Motor neuron (in vitro differentiated cells): ENCODE measurements around the gene FGF1. TPM values are rescaled to one million over a fixed set of nuclear protein-coding genes. Genes with fewer than 3 reads are reported as not detected.
A peak's percentile ranks its signal among the peaks of the same experiment; 100 is the strongest.

Source experiments
- ATAC-seq, 8 experiments: fragments of 200-7000 bp; cut with Tn5 transposase; replicated peaks in 6 of 8; 2 replicates each; pipeline ENCODE4 v1.8.0; 2021; ENCODE audit warnings: mild to moderate bottlenecking in 8 of 8, moderate library complexity in 8 of 8
- H3K27ac ChIP-seq, 2 donors: fragments of 250-450 bp; sonication (Bioruptor Pico); 2 replicates each; pipeline ENCODE4 v1.9.0; 2021; ENCODE audit warnings: antibody characterized with exemption in 2 of 2, mild to moderate bottlenecking in 2 of 2, moderate library complexity in 1 of 2
- H3K4me1 ChIP-seq, 2 donors: fragments of 250-450 bp; sonication (Bioruptor Pico); replicated peaks in 1 of 2; 2 replicates each; pipeline ENCODE4 v1.6.1; 2021; ENCODE audit warnings: antibody characterized with exemption in 2 of 2, mild to moderate bottlenecking in 2 of 2, moderate library complexity in 1 of 2
- H3K4me3 ChIP-seq, 5 donors: fragments of 250-450 bp; sonication (Bioruptor Pico); 2 replicates each; pipeline ENCODE4 v1.9.0; 2021; ENCODE audit warnings: antibody characterized with exemption in 5 of 5, mild to moderate bottlenecking in 5 of 5, moderate library complexity in 4 of 5
- WGBS, 10 experiments: fragments of 450-650 bp; shearing (Covaris generic); methylation state at CpG; one replicate each; pipeline ENCODE4 v1.0.0; 2022; 5-methylcytosine and 5-hydroxymethylcytosine counted together
- in situ Hi-C, 9 experiments: fragments of 400-800 bp; cut with MboI; loops; one replicate each; pipeline ENCODE4 v1.15.0; 2021; ENCODE audit warnings: low sequenced_read_pairs in 9 of 9, low pct_unique_long_range_greater_than_20kb in 2 of 9; ENCODE audit not compliant: unreplicated experiment in 9 of 9
- total RNA-seq, 8 experiments: library from RNA; unstranded; fragments of 300-600 nt; gene quantifications; 2 replicates each; pipeline versions ENCODE4 v1.2.3 to v1.2.4, GENCODE V29; 2022

FGF1 gene
- 10 to 100 TPM in 2 of 8 experiments, 1 to 10 TPM in 1, under 1 TPM in 5; 0.23 to 80.3 (median 0.45) TPM for total RNA-seq

- in situ Hi-C loops, result loop anchor here in 2 of 9 experiments (25.0 kb wide), 2 partner anchors 523 to 673 kb away; partner anchors contain the start of gene GNPDA1 (in 1 of the 2)
- ATAC-seq, result peak in 7 of 8 experiments; percentile 10 to 64 (median 45)
- no peak within 1 kb of the TSS for H3K27ac ChIP-seq
- H3K4me3 ChIP-seq, result no peak within 1 kb of the TSS
- peaks cover 31 to 49% of the 10 kb centered on the region in 2 donors for H3K4me1 ChIP-seq
- WGBS, 10 experiments, result 27 to 100% (median 79%) methylated on average over 1 to 5 of the region's 12 CpGs; no CpG with 5 or more reads in 2 of the 10 experiments
These were observed at the start of gene FGF1 for GRCh38 chr5:142685418-142686209. Gene FGF1, minus strand, starts transcription at chr5:142686090. Its CDS starts 71,963 bp downstream, at chr5:142614127.

GRCh38 chr5:142727735-142728047, 41.8 kb upstream of the FGF1 start:
- in situ Hi-C loops, result loop anchor here in 3 of 9 experiments (10.0 kb wide), 2 partner anchors 147 to 157 kb away; no protein-coding TSS in a partner anchor
- Histone ChIP-seq H3K4me1 (peaks cover 0 to 4% of the 10 kb centered on the region in 2 donors), H3K27ac (no peak overlapping the region), H3K4me3 (no peak overlapping the region)
- 60 to 100% (median 79%) methylated on average over 1 to 2 of the region's 2 CpGs; no CpG with 5 or more reads in 1 of the 10 experiments for WGBS, 10 experiments
- no peak for ATAC-seq

GRCh38 chr5:142726188-142726731, 40.4 kb upstream of the FGF1 start:
- in situ Hi-C loops, result loop anchor here in 3 of 9 experiments (10.0 kb wide), 2 partner anchors 149 to 159 kb away; no protein-coding TSS in a partner anchor
- Histone ChIP-seq H3K4me1 (peaks cover 0 to 4% of the 10 kb centered on the region in 2 donors), H3K27ac (no peak overlapping the region), H3K4me3 (no peak overlapping the region)
- ATAC-seq, result peak in 6 of 8 experiments; percentile 52 to 96 (median 79)
- 0 to 100% (median 94%) methylated on average over 1 to 2 of the region's 2 CpGs for WGBS, 10 experiments

GRCh38 chr5:142725231-142726187, 39.6 kb upstream of the FGF1 start:
- Histone ChIP-seq H3K4me1 (peaks cover 0 to 4% of the 10 kb centered on the region in 2 donors), H3K27ac (no peak overlapping the region), H3K4me3 (no peak overlapping the region)
- ATAC-seq, result no peak
- 49 to 100% (median 82%) methylated on average over 1 to 4 of the region's 4 CpGs for WGBS, 10 experiments
- in situ Hi-C loops, result loop anchor here in 3 of 9 experiments (10.0 kb wide), 2 partner anchors 149 to 159 kb away; no protein-coding TSS in a partner anchor

- in situ Hi-C loops, result loop anchor here (10.0 to 25.0 kb wide), 3 partner anchors 150 to 162 kb away; no protein-coding TSS in a partner anchor
- Histone ChIP-seq H3K27ac (no peak overlapping the region), H3K4me3 (no peak overlapping the region), H3K4me1 (peaks cover 0 to 4% of the 10 kb centered on the region in 2 donors)
- WGBS, 10 experiments, result 67 to 100% (median 89%) methylated on average over 1 to 9 of the region's 9 CpGs; no CpG with 5 or more reads in 4 of the 10 experiments
- ATAC-seq, result no peak
These were observed 38.9 kb upstream of the FGF1 start for GRCh38 chr5:142724821-142725220.

- in situ Hi-C loops, result loop anchor here (10.0 to 25.0 kb wide), 3 partner anchors 152 to 164 kb away; no protein-coding TSS in a partner anchor
- H3K27ac ChIP-seq, result no peak overlapping the region
- no peak overlapping the region for H3K4me3 ChIP-seq
- H3K4me1 ChIP-seq, result peaks cover 0 to 4% of the 10 kb centered on the region in 2 donors
- ATAC-seq, result no peak
- 60 to 100% (median 97%) methylated on average over 1 to 3 of the region's 4 CpGs; no CpG with 5 or more reads in 2 of the 10 experiments for WGBS, 10 experiments
These were observed 37.0 kb upstream of the FGF1 start for GRCh38 chr5:142722896-142723295.

GRCh38 chr5:142722146-142722545, 36.3 kb upstream of the FGF1 start:
- WGBS, 10 experiments, result 80 to 100% (median 96%) methylated on average over 1 to 6 of the region's 6 CpGs; no CpG with 5 or more reads in 1 of the 10 experiments
- no peak overlapping the region for H3K27ac ChIP-seq
- H3K4me3 ChIP-seq, result no peak overlapping the region
- peaks cover 2 to 4% of the 10 kb centered on the region in 2 donors for H3K4me1 ChIP-seq
- ATAC-seq, result no peak
- in situ Hi-C loops, result loop anchor here (10.0 to 25.0 kb wide), 3 partner anchors 153 to 165 kb away; no protein-coding TSS in a partner anchor

- 52 to 100% (median 94%) methylated on average over 1 to 11 of the region's 13 CpGs; no CpG with 5 or more reads in 1 of the 10 experiments for WGBS, 10 experiments
- no peak overlapping the region for H3K4me3 ChIP-seq
- in situ Hi-C loops, result loop anchor here (10.0 to 25.0 kb wide), 3 partner anchors 154 to 167 kb away; no protein-coding TSS in a partner anchor
- ATAC-seq, result peak in 1 of 8 experiments; percentile 10
- peaks cover 0 to 6% of the 10 kb centered on the region in 2 donors for H3K4me1 ChIP-seq
- no peak overlapping the region for H3K27ac ChIP-seq
These were observed 34.9 kb upstream of the FGF1 start for GRCh38 chr5:142720641-142721271.

GRCh38 chr5:142719836-142720370, 34.0 kb upstream of the FGF1 start:
- ATAC-seq, result no peak
- Histone ChIP-seq H3K4me3 (no peak overlapping the region), H3K4me1 (peaks cover 0 to 6% of the 10 kb centered on the region in 2 donors), H3K27ac (no peak overlapping the region)
- WGBS, 10 experiments, result 58 to 100% (median 91%) methylated on average over 1 to 8 of the region's 8 CpGs; no CpG with 5 or more reads in 3 of the 10 experiments
- in situ Hi-C loops, result loop anchor here (10.0 to 25.0 kb wide), 3 partner anchors 155 to 167 kb away; no protein-coding TSS in a partner anchor

GRCh38 chr5:142717582-142718215, 31.8 kb upstream of the FGF1 start:
- peak; percentile 38 to 54 (median 44) for ATAC-seq
- H3K4me1 ChIP-seq, result peaks cover 0 to 6% of the 10 kb centered on the region in 2 donors
- H3K4me3 ChIP-seq, result no peak overlapping the region
- in situ Hi-C loops, result loop anchor here in 6 of 9 experiments (25.0 kb wide), 1 partner anchor 170 kb away; no protein-coding TSS in a partner anchor
- WGBS, 10 experiments, result 0 to 100% (median 64%) methylated on average over 1 to 10 of the region's 11 CpGs; no CpG with 5 or more reads in 2 of the 10 experiments
- H3K27ac ChIP-seq, result no peak overlapping the region

- in situ Hi-C loops, result loop anchor here in 6 of 9 experiments (25.0 kb wide), 1 partner anchor 170 kb away; no protein-coding TSS in a partner anchor
- WGBS, 10 experiments, result 0 to 42% (median 19%) methylated on average over 2 to 5 of the region's 6 CpGs; no CpG with 5 or more reads in 4 of the 10 experiments
- H3K4me1 ChIP-seq, result peaks cover 0 to 6% of the 10 kb centered on the region in 2 donors
These were observed 31.1 kb upstream of the FGF1 start for GRCh38 chr5:142716963-142717362.

More at GRCh38 chr5:142716963-142717362, 31.1 kb upstream of the FGF1 start:
- H3K4me3 ChIP-seq, result no peak overlapping the region
- H3K27ac ChIP-seq, result no peak overlapping the region
- peak; percentile 35 to 73 (median 50) for ATAC-seq
